Activated CD4-positive, alpha-beta T cell treated with anti-CD3 and anti-CD28 coated beads, Interleukin-2, Interleukin-4, amounts not matched to agents 100 ng/mL and 50 ng/mL, durations not matched to agents 16 hours and 8 hours (primary cell): ENCODE measurements around the gene COLEC12.

Experiments used
- DNase-seq: peaks from one replicate; pipeline ENCODE4 v3.0.0-alpha.2; 2020; ENCODE audit warnings: low spot score

COLEC12 gene

DNA sequence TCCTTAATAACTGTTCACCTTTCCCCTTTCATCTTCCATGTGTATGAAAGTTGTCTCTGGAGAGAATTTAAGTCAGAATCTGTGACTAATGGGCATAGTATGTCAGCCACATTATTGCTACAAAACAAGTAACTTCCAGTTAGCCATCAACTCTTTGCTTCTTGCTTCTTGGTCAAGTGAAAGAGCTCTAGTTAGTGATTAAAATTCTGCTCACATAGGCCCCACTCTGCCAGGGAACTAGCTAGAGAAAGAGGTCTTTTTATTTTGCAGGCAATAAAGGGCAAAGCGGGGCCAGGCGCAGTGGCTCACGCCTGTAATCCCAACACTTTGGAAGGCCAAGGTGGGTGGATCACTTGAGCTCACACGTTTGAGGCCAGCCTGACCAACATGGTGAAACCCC, 64.6 kb downstream of the COLEC12 start:
- no peak for DNase-seq

DNA sequence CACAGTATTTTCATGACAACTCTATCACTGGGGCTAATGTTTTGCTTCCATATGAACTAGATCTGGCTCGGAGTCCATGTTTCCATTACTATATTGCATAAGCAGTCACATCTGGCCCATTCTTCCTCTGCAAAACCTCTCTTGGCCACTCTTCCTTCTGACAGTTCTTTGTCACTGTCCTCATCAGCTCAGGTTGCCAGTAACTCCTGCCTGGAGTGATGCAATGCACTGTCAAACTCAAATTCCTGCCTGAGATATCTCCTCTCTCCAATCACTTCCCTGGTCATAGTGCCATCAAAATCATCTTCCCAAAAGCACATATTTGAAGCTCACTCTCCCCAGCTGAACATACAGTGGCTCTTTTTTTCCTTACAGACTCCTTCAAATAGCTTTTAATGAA, 66.1 kb downstream of the COLEC12 start:
- no peak for DNase-seq

DNA sequence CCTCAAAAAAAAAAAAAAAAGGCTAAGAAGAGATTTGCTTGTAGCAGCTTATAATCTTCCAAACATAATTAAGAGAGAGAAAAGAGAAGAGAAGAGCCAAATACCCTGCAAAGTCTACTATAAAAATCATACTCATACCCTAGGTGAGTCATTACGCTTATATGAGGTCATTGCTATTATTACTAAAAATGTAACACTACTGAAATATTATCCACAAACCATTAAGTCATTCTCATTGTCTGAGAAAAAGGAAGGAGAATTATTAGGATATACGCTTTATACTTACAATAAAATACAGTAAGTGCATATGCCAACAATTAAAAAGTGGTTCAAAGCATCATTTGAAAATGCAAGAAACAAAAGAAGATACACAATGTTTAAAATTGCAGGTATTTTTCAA, 66.5 kb downstream of the COLEC12 start:
- no peak for DNase-seq

DNA sequence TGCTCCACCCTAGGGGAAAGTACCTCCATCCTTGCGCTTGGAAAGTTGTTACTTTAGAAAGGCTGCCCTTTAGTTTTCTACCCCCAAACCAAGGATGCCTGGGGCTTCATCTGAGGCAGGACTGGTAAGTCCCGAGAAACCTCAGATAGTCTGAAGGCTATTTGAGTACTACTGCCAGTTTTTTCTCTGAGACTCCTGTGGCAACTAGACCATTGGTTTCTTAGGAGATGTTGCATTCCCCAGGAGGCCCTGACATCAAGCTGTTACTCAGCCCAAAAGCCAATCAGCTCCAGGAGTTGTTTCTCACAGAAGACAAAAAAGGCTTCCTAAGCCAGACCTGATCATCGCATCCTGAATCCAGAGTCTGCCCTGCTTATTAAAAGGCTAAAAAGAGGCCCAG, 67.2 kb downstream of the COLEC12 start:
- DNase-seq: no peak

DNA sequence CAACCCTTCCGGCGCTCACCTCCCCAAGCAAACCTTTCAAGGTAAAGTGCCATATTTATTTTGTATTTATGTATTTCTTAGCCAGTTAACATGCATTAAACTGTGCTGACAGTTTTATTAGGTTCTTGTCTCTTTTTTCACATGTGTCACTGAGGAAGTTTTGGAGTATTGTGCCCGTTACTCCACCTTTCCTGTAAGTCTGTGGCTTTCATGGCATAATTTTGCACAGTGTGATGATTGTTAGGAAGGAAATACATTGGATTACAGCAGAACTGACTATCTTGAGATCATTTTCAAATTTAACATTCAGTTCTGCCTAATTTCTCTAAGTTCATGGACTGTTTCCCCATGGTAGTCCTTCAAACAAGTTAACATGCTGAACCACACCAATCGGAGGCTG, 67.7 kb downstream of the COLEC12 start:
- no peak for DNase-seq

DNA sequence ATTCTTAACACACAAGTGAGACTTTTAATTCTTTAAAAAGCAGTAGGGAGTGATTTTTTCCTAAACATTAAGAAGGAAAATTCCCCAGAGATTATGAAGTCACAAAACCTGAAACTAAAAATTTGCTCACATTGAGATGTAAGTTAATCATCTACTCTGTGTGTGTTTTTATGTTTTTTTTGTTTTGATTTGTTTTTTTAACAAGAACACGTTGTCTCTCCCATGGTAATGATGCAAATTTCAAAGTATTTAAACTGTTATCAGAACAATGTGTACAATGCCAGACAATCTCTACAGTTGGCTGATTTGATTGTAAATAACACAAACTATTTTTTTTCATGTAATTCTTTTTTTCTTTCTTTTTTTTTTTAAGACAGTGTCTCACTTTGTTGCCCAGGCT, 71.5 kb downstream of the COLEC12 start:
- DNase-seq: no peak

DNA sequence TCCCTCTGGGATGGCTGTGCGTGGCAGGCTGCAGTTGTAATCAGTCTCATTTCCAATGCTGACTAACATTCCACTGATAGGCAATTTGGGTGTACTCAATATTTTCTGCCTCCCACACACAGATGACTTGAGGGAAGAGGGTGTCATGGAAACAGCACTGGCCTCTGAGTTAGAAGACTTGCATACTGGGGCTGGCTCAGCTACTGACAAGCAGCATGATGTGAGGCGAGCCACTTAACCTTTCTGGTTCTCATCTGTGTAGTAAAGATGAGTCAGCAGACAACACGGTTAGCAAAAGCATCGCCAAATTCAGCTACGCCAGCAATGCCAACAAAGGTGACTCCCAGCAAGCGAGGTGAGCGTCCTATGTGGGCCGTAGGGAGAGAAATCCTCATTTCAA, 73.5 kb downstream of the COLEC12 start:
- DNase-seq: no peak

DNA sequence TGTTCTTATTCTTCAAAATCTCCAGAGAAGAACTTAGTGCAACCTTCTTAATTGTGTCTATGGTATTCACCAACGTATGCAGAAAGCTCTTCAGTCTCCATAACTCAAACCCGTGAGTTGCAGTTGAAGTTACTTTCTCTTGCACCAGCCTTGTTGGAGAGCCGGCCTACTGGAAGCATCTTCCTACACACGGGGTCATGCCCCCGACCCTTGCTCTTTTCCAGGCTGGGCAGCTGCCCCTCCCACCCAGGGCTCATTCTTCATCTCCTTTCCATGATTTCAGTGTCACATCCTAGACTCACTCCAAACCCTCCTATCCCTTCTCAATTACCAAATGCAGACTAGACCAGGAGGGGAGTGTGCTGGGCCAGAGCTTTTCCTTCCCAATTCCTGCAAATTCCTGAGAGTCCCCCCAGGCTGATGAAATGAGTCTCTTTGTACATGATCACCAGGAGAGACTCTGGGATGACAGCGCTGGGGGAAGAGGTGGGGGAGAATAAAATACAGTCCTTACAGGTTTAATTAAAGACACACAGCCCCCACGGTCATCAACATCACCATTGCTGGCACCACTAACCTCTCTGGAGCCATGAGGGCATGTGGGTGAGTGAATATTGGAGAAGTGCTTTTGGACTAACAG, 75.3 kb downstream of the COLEC12 start:
- no peak for DNase-seq

DNA sequence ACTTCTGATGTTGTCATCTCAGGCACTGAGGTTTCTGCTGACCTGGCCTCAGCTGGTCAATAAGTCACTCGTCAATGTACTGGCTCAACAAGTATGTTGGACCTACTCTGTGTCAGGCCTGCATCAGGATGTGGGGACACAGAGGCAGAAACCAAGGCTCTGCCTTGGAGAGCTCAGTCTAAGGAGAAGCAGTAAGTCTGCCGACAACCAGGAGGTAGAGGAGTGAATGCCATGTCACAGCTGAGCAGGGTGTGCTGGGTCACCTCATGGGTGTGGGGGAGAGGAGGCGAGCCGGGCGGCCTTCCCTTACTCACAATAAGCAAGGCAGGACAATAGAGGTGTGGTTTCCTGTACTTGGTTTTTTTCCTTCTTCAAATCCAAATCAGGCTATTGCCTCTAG, 75.8 kb downstream of the COLEC12 start:
- DNase-seq: no peak

DNA sequence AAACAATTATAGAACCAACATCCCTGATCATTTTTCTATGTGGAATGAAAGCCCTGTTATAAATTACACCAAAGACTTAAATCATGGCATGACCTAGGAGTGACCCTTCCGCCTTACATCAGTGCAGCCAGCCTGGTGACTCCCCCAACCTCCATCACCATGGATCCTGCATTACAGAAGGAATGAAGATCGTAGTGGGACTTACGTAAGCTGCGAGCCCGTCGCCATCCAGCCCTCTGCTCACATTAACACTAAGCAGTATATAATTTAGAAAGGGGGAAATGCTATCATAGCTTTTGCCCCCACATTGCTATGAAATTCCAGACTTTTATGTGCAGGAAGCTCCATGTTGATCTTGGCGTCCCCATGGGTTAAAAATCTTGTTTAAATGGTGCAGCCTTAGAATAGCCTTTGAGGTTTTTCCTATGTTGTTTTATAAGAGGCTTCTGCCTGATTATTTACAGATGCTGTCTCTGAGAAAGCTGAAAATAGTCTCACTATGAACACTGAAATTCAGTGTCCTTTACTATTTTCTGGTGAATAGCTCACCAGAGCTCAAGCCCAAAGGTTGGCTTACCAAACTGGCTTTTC, 76.3 kb downstream of the COLEC12 start:
- DNase-seq: no peak

DNA sequence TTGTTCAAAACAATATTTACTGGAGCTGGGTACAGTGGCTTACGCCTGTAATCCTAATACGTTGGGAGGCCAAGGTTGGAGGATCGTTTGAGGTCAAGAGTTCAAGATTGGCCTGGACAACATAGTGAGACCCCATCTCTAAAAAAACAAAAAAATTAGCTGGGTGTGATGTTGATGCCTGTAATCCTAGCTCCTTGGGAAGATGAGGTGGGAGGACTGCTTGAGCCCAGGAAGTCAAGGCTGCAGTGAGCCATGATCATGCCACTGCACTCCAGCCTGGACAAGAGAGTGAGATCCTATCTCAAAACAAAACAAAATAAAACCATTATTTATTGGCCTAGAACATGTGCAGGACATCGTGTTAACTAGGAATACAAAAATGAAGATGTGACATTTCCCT, 77.5 kb downstream of the COLEC12 start:
- no peak for DNase-seq

DNA sequence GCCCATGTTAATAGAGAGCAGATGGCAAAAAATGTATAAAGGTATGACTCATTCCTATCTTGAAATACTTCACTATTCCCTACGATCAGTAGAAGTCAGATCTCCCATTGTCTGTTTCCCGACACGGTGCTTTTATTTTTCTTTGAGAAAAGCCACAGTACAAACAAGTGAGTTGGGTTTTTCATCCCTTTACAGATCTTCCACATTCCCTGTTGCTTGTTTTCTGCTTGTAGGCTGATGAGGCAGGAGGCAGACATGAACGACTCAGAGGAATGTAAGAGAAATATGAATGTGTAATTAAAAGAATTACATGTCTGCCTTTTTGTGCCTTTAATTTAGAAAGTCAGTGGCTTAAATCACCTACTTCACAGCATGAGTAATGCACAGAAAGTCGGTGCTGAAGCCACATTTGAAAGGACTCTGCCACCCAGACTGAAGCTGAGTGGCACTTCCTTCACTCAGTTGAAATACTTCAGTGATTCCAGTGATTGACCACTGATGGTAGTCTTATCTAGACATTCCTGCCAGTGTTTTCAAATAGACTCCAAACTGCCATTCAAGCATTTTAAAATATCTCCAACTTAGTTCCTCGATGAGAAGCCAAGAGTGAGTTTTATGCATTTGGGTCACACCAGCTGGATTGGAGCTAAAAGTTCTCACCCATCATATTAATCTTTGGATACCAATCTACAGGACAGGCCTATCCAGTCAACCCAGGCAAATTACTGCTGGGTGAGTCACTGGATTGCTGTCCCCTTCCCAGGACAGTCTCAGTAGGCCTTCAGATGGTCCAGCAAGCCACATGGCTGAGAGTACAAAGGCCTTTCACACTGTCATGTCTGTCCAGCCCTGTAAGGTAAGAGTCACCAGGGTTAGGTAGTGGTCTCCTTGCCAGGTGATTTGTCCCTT, 79.0 kb downstream of the COLEC12 start:
- no peak for DNase-seq

DNA sequence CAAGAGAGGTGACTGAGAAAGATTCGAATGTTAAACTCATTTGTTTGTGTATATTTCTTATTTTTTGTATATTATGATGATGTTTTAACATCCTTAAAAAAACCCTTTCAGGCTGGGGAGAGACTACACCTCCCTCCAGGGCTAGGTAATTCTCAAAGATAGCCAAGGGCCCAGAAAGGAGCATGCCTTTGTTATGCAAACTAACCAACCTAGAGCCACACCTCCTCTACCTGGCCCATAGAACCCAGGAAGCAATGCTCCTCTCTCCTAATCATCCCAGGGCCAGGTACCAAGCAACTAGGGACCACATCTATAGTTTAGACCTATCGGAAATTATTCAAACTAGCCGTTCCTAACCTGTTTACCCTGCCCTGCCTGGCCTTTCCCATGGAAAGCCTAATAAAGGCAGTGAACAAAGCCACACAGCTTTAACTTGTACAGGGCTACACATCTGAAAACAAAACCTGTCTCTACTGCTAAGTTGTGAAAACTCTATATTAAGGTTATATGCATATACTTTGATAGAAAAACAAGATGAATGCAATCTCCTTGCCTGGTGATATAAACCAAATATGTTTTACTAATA, 79.7 kb downstream of the COLEC12 start:
- no peak for DNase-seq

DNA sequence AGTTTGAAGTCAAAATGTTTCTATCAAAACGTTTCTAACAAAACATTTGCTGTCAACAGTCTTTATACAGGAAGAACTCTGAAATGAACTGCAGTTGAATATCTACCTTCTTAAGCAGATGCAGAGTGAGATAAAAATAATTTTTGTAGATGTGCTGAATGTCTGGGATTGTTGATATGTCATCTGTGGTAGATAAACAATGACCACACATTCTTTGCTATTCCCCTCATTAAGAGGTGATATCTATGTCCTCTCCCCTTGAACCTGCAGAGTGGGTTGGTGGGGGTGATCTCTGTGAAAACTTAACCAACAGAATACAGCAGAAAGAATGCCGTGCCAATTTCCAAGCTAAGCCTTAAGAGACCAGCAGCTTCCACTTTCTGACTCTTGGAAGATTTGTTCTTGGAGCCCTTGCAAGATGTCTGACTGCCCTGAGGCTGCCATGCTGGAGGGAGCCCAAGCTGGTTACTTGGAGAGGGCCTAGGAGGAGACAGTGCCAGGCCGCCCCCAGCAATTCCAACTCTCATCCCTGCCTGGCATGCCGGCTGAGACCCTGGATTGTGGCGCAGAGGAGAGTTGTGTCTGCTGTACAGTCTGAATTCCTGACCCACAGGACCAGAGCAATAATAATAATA, 80.8 kb downstream of the COLEC12 start:
- DNase-seq: no peak

DNA sequence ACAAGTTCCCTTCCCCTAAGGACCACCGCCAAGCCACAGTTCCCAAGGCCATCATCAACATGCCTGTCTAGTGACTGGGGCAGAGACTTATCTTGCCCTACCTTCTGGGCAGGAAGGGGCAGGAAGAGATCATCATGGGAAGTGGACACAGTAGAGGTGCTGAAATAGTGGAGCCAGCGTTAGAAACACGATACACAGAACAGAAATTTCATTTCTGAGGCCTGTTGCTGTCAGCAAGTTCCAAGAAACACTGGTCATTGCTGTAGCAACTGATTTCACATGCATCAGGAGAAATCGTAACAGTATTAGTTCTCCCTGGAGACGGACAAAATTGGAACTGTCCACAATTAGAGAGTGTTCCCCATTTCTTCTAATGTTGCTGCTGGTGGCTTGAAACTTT, 83.0 kb downstream of the COLEC12 start:
- DNase-seq: no peak

DNA sequence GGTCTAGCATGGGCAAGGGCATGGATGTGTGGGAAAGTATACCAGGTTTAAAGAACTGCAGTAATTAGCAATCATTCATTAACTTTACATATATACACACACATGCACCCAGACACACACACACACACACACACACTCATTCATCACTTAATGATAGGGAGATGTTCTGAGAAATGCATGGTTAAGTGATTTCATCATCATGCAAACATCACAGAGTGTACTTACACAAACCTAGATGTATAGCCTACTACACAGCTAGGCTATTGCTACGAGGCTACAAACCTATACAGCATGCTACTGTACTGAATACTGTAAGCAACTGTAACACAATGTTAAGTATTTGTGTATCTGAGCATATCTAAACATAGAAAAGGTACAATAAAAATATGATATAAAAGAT, 83.6 kb downstream of the COLEC12 start:
- DNase-seq: no peak

DNA sequence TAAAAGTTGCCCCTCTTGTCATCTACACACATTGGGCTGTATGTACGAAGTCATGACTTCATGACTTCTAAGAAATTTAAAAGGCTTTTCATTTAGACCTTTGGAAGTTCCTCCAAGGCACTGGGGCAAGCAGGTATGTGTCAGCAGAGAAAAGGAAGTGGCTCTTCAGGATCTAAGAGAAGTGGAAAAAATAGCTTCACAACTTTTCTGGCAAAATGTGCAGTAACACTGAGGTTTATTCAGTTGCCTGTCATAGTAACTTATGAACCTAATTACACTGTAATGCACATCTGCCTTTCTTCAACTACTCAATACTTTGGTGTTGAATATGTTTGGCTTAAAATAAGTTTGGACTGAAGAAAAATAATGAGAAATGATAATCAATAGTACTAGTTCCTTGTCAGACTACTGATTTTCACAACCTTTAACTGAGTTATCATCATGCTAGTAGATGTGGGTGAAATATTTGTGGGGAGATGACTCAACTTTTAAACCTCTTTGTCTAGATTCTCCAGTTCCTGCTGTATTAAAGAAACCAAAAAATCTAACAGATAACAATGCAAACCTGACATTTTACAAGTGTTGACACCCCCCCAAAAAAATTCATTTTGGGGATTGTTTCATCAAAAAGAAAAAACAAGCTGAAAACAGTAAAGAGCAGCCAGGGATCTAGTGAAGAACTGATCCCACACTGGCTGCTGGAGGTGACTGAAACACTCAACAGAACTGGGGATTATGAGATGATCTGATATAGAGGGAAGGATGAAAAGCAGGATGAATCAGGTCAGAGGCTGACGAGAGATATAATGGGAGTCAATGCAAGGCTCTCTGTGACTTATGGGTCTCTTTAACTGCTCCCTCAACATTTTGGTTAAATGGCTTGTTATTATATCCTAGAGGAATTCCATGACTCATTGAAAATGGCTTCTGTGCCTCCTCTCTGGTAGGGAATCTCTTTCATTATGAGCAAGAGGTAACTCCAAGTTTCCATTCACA, 84.6 kb downstream of the COLEC12 start:
- no peak for DNase-seq

DNA sequence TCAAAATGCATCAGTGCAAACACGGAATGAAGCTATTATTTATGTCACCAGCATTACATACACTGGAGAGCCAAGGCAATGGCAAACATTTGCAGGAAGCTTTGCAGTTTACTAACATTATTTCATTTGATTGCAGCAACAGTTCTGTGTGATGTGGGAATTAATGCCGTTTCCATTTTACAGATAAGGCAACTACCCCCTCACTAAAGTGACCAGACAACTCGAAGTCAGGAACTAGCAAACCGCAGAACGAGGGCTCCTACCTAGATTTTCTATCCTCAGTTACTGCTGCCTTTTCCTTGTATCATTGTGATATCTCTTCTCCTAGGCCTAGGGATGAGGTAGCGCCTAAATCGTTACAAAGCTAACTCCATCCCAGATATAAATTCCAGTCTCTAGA, 85.5 kb downstream of the COLEC12 start:
- no peak for DNase-seq

DNA sequence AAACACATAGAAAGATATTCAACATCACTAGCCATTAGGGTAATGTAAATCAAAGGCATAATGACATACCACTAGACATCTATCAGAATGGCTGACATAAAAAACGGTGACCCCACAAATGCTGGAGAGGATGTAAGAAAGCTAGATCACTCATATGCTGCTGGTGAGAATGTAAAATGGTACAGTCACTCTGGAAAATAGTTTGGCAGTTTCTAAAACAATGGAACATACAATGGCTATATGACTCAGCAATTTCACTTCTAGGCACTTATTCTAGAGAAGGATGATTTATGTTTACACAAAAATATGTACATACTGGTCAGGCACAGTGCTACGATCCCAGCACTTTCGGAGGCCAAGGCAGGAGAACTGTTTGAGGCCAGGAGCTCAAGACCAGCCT, 87.3 kb downstream of the COLEC12 start:
- no peak for DNase-seq

DNA sequence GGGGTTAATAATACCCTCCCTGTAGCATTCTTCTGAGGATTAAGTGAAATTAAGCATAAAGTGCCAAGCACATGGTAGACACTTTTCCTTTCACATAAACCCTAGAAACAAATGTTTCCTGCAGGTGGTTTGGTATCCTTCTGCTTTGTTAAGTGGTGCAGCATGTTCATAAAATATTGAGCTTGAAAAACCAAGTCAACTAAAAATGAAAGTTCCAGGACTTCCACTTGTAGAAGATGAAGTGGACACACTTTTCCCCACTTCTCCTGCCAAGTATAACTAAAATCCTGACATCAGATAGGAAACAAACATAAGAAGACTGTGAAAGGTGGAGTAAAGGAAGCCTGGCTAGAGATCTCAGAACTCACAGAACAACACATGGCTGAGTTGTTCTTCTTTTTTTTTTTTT, 90.5 kb downstream of the COLEC12 start:
- no peak for DNase-seq

DNA sequence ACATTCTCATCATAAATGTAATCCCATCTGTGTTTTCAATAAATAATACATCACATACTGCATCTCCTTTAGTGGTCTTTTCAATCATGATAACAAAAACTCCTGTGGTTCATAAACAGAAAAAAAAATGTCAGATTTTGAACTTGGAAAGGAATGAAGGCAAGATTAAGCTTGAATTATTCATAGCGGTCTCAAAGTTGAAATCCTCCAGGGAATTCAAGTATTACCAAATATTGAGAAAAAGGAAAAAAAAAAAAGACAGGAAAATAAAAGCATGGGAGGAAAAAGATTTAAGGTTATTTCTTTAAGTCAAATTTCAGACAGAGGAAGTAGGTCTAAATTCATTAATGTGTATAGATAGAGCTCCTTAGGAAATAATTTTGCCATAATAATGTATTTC, 92.1 kb downstream of the COLEC12 start:
- DNase-seq: no peak
